HG03521 (cell line): ENCODE data around the gene SLC15A2.

Source experiments
- ATAC-seq: cut with Tn5 transposase; IDR thresholded peaks from one replicate; pipeline ENCODE4 v1.9.1; 2021; ENCODE audit warnings: mild to moderate bottlenecking, moderate library complexity; ENCODE audit not compliant: unreplicated experiment

The SLC15A2 gene

GRCh38 chr3:121979246-121979645 lies 85.0 kb downstream of the SLC15A2 start:
- ATAC-seq, result no peak

GRCh38 chr3:121979734-121980449 lies 85.7 kb downstream of the SLC15A2 start:
- no peak for ATAC-seq

GRCh38 chr3:121980450-121980796 lies 86.2 kb downstream of the SLC15A2 start:
- no peak for ATAC-seq

GRCh38 chr3:121981473-121981872 lies 87.3 kb downstream of the SLC15A2 start:
- no peak for ATAC-seq

GRCh38 chr3:121985846-121986245 lies 91.6 kb downstream of the SLC15A2 start:
- ATAC-seq, result no peak

- ATAC-seq, result no peak
Observed at GRCh38 chr3:121988146-121988545, 93.9 kb downstream of the SLC15A2 start.

- ATAC-seq, result no peak
Observed at GRCh38 chr3:121989943-121990342, 95.7 kb downstream of the SLC15A2 start.

- ATAC-seq, result peak; percentile 52
Observed at GRCh38 chr3:121992601-121993560, 98.7 kb downstream of the SLC15A2 start.
